RWPE1 (cell line): ENCODE results near the gene EVC.
"Not testable (repeated sequence)": the region's sequence is repeated elsewhere in the genome, so short reads cannot be mapped to it uniquely, and the experiment has no call there.

Experiments
- CTCF ChIA-PET: fragments of 350-600 bp; sonication (Branson Sonifier 250); formaldehyde crosslinking; extraction: SDS; loops from one replicate; lab custom pipeline; 2021; lab: Yijun Ruan, JAX
- POLR2A ChIA-PET: fragments of 400-600 bp; formaldehyde crosslinking; extraction: SDS; loops from one replicate; lab custom pipeline; 2020; ENCODE audit warnings: antibody characterized with exemption; ENCODE audit not compliant: low non-redundant PET; lab: Yijun Ruan, JAX
- DNase-seq: peaks from one replicate; pipeline ENCODE4 v3.0.0; 2012; ENCODE audit warnings: low spot score
- H3K27ac ChIP-seq: fragments of 450-650 bp; 2 replicates; pipeline ENCODE4 v1.5.1; 2017
- CTCF ChIP-seq: fragments of 450-650 bp; conservative IDR thresholded peaks from 2 replicates; pipeline ENCODE4 v1.5.1; 2017; ENCODE audit warnings: low read depth, mild to moderate bottlenecking

Gene EVC

GRCh38 chr4:5808081-5808741 is 97.2 kb downstream of the EVC start:
- ChIA-PET POLR2A (no interaction called here), CTCF (interaction anchor here (0.5 kb wide), 2 partner anchors 190 to 360 kb away, joined by 3 to 5 read pairs; no protein-coding TSS in a partner anchor)
- TF ChIP-seq CTCF: no peak
- H3K27ac ChIP-seq: peak overlapping the region; percentile 19; the same call in 1 of the 2 replicates
- no peak for DNase-seq

GRCh38 chr4:5809216-5809776 is 98.3 kb downstream of the EVC start:
- CTCF ChIA-PET: interaction anchor here (0.5 to 0.6 kb wide), 3 partner anchors 58 to 361 kb away, joined by 3 to 5 read pairs (median 4); no protein-coding TSS in a partner anchor
- POLR2A ChIA-PET: no interaction called here
- no peak overlapping the region for H3K27ac ChIP-seq
- no peak for TF ChIP-seq CTCF
- DNase-seq: no peak

- no peak for TF ChIP-seq CTCF
- DNase-seq: no peak
- ChIA-PET POLR2A (no interaction called here), CTCF (interaction anchor here (0.6 kb wide), 2 partner anchors 57 to 765 kb away, joined by 4 to 6 read pairs; no protein-coding TSS in a partner anchor)
- no peak overlapping the region for H3K27ac ChIP-seq
Measured at GRCh38 chr4:5810151-5810550, 99.2 kb downstream of the EVC start.

- H3K27ac ChIP-seq: no peak overlapping the region
- ChIA-PET POLR2A (no interaction called here), CTCF (interaction anchor here (0.6 kb wide), 1 partner anchor 766 kb away, joined by 6 read pairs; no protein-coding TSS in a partner anchor)
- no peak for DNase-seq
- no peak for TF ChIP-seq CTCF
Measured at GRCh38 chr4:5810770-5811430, 99.9 kb downstream of the EVC start.

- CTCF ChIA-PET: interaction anchor here (0.5 kb wide), 1 partner anchor 99 kb away, joined by 3 read pairs; no protein-coding TSS in a partner anchor
- DNase-seq, H3K27ac ChIP-seq, POLR2A ChIA-PET: not testable (repeated sequence)
Measured at GRCh38 chr4:5812057-5812456, 101.1 kb downstream of the EVC start.

GRCh38 chr4:5812506-5813229 is 101.7 kb downstream of the EVC start:
- TF ChIP-seq CTCF: peak; percentile 78
- DNase-seq: peak; percentile 26
- ChIA-PET CTCF (interaction anchor here (0.6 to 1.6 kb wide), 4 partner anchors 11 to 1293 kb away, joined by 3 to 7 read pairs (median 4); no protein-coding TSS in a partner anchor), POLR2A (no interaction called here)
- H3K27ac ChIP-seq: no peak overlapping the region
